AG04449 (cell line): ENCODE measurements around the gene FUT8.

Experiments
- CTCF ChIA-PET: fragments of 350-600 bp; formaldehyde crosslinking; extraction: SDS; loops from one replicate; lab custom pipeline; 2021; ENCODE audit warnings: antibody characterized with exemption; lab: Yijun Ruan, JAX
- POLR2A ChIA-PET: fragments of 400-600, 350-600 bp; formaldehyde crosslinking; extraction: SDS; loops from one replicate; lab custom pipeline; 2020; ENCODE audit warnings: antibody characterized with exemption, inconsistent platforms; lab: Yijun Ruan, JAX
- DNase-seq: peaks from one replicate; pipeline ENCODE4 v3.0.0-alpha.2; 2010; ENCODE audit warnings: low read depth, low spot score
- H3K4me3 ChIP-seq: 2 replicates; pipeline ENCODE4 v1.5.1; 2011; ENCODE audit warnings: low read depth, mild to moderate bottlenecking, control low read depth, low read length
- TF ChIP-seq, protein P1 (sequence below): IDR thresholded peaks from one replicate; pipeline ENCODE4 v1.5.1; 2011; ENCODE audit warnings: mild to moderate bottlenecking, moderate library complexity, low read length, control low read depth, inconsistent platforms; ENCODE audit not compliant: insufficient read depth; ENCODE audit errors: missing control alignments

Gene FUT8

DNA sequence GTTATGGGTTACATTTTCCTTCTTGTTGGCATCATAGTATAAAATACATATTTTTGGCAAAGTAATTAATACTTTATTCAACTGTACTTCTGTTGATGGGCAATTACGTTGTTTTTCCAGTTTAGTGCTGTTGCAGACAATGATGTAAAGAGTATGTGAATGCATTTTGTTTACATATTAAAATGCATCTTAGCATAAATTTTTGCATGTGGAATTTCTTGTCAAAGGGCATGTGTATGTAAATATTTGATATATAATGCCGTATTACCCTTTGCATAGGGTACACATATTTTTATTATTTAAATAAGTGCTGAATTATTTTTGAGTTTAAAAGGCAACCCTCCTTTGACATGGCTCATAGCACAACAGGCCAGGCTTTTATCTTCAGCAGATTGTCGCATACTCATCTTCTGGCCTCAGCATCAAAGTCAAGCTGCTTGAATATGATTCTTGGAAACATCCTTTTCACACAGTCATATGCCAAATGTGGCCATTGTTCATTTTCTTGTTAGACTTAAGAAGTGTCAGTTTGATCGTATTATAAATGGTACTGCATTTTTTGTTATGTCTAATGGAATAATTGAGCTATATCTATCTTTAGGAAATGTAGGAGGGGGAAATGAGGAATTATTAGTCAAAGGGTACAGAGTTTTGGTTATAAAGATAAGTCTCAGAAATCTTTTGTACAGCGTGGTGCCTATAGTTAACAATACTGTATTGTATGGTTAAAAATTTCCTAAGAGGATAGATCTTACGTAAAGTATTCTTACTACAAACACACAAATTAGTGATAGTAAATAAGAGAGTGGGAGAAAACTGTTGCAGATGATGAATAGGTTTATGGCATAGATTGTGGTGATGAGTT lies 138.5 kb downstream of the FUT8 start:
- H3K4me3 ChIP-seq = no peak overlapping the region
- CTCF ChIA-PET = no interaction called here
- POLR2A ChIA-PET = no interaction called here
- no peak for DNase-seq
- TF ChIP-seq, protein P1, sequence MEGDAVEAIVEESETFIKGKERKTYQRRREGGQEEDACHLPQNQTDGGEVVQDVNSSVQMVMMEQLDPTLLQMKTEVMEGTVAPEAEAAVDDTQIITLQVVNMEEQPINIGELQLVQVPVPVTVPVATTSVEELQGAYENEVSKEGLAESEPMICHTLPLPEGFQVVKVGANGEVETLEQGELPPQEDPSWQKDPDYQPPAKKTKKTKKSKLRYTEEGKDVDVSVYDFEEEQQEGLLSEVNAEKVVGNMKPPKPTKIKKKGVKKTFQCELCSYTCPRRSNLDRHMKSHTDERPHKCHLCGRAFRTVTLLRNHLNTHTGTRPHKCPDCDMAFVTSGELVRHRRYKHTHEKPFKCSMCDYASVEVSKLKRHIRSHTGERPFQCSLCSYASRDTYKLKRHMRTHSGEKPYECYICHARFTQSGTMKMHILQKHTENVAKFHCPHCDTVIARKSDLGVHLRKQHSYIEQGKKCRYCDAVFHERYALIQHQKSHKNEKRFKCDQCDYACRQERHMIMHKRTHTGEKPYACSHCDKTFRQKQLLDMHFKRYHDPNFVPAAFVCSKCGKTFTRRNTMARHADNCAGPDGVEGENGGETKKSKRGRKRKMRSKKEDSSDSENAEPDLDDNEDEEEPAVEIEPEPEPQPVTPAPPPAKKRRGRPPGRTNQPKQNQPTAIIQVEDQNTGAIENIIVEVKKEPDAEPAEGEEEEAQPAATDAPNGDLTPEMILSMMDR = no peak

- TF ChIP-seq, protein P1 = no peak
- CTCF ChIA-PET = no interaction called here
- H3K4me3 ChIP-seq = no peak overlapping the region
- POLR2A ChIA-PET = no interaction called here
- no peak for DNase-seq
Measured at GRCh38 chr14:65552724-65553123, 140.2 kb downstream of the FUT8 start.

- ChIA-PET POLR2A (no interaction called here), CTCF (no interaction called here)
- TF ChIP-seq, protein P1 = no peak
- H3K4me3 ChIP-seq = no peak overlapping the region
- no peak for DNase-seq
Measured at GRCh38 chr14:65554837-65555236, 142.3 kb downstream of the FUT8 start.

GRCh38 chr14:65555358-65555757 lies 142.8 kb downstream of the FUT8 start:
- TF ChIP-seq, protein P1 = no peak
- DNase-seq = no peak
- H3K4me3 ChIP-seq = no peak overlapping the region
- POLR2A ChIA-PET = no interaction called here
- CTCF ChIA-PET = no interaction called here

DNA sequence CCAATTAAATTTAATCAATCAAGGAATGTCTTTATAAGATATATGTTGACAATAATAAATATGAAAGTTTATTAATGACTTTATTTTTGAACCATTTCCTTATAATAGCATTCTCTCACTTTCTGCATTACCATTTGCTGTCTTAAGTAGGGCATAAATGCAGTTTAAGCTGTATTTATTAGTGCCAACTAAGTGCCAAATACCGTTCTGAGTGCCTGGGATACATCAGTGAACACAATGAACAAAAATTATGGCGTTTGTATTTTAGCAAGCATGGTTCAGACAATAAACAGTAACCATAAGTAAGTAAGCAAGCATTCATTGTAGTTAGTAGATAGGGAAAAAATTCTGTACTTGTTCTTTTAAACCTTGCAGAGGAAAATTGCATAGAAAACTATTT lies 145.8 kb downstream of the FUT8 start:
- no peak for DNase-seq
- TF ChIP-seq, protein P1 = no peak
- POLR2A ChIA-PET = no interaction called here
- CTCF ChIA-PET = no interaction called here
- H3K4me3 ChIP-seq = no peak overlapping the region

- H3K4me3 ChIP-seq = no peak overlapping the region
- ChIA-PET POLR2A (no interaction called here), CTCF (no interaction called here)
- TF ChIP-seq, protein P1 = no peak
- no peak for DNase-seq
Measured at GRCh38 chr14:65560340-65561027, 148.0 kb downstream of the FUT8 start.
